ENCODE data around the gene SOS1.
"Not testable (repeated sequence)": the region's sequence is repeated elsewhere in the genome, so short reads cannot be mapped to it uniquely, and the experiment has no call there.

SOS1 gene

DNA sequence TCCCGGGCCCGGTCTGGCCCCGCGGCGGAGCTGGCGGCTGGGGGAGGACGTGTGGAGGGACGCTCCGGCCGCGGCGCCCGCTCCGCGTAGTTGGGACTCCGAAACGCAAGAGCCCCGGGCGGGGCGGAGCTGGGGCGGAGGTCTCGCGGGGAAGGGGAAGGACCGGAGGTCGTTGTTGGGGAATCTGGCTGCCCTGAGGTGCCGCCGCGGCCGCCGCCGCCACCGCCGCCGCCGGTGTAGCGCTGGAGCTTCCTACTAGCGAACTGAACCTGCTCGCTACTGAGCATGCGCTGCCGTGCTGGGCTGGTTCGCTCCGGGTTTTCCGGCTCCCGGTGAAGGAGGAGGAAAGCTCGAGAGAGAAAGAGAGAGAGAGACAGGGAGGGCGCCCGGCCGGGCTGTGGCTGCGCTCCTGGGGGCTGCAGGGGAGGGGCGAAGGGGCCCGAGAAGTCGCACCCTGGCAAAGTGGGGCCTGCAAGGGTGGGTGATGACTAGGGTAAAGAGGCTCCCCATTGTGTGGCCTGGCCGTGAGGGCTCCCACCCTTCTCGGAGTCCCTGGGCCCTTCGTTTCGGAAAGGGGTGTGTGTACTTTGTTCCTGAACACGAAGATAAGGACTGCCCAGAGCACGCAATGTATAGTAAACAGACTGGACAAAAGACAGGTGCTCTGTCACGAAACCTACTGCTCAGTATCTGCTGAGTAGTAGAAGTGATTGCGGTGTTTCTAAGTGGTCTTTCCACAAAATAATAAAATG, at the start of gene SOS1:
Gene SOS1, minus strand, starts transcription at position 281 of the 752 bp plus-strand sequence. CDS start 629 bp downstream, outside the sequence.
- ATAC-seq (peak; percentile 66), DNase-seq (peak; percentile 96)

GRCh38 chr2:39164089-39164488, 43.2 kb upstream of the SOS1 start:
- no peak for DNase-seq
- ATAC-seq = no peak

- DNase-seq (no peak), ATAC-seq (no peak)
These were observed 40.1 kb upstream of the SOS1 start for GRCh38 chr2:39160982-39161381.

DNA sequence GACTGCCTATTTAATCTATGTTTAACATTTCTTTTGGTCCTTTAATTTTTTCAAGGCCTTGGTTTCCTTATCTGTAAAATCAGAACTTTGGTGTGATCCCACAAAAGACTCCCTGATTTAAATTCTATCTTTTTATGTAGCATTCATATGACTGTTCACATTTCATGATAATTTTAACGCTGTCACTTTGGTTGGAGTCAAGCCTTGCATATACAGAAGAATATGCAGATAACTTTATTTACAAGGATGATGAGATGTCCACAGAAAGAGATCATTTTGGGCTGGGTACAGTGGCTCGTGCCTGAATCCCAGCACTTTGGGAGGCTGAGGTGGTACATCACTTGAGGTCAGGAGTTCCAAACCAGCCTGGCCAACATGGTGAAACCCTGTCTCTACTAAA, 38.4 kb upstream of the SOS1 start:
- no peak for DNase-seq
- ATAC-seq = no peak

DNA sequence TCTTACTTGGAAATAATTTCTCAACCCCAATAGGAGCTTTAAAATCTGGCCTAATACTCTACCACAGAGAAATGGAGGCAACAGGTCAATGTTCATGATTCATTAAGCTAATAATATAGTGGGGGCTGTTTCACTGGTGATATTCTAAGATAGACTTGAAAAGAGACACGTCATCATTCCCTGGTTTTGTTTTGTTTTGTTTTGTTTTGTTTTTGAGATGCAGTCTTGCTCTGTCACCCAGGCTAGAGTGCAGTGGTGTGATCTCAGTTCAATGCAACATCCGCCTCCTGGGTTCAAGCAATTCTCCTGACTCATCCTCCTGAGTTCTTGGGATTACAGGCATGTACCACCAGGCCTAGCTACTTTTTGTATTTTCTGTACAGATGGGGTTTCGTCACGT, 37.5 kb upstream of the SOS1 start:
- ATAC-seq (no peak), DNase-seq (no peak)

DNA sequence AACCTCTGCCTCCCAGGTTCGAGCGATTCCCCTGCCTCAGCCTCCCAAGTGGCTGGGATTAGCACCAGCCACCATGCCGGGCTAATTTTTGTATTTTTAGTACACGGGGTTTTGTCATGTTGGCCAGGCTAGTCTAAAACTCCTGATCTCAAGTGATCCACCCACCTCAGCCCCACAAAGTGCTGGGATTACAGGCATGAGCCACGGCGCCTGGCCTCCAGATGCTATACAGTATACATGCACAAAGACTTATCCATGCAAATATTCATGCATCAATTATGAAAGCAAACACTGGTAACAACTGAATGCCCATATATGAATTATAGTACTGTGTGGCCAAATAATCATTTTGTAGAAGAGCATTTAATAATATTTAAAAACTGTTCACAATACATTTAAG, 36.0 kb upstream of the SOS1 start:
- ATAC-seq = no peak
- DNase-seq = no peak

DNA sequence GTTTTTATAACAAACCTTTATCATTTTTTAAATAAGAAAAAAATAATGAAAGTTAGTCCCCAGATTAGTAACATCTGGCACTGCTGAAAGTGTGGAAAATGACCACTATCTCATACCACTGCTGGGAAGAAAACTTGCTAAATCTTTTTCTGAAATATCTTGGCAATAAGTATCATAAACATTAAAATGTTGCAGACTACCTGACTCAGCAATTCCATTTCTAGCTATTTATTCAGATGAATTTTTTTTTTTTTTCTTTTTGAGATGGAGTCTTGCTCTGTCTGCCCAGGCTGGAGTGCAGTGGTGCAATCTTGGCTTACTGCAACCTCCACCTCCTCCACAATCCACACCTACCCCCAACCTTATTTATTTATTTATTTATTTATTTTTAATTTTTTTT, 35.3 kb upstream of the SOS1 start:
- ATAC-seq (no peak), DNase-seq (no peak)

DNA sequence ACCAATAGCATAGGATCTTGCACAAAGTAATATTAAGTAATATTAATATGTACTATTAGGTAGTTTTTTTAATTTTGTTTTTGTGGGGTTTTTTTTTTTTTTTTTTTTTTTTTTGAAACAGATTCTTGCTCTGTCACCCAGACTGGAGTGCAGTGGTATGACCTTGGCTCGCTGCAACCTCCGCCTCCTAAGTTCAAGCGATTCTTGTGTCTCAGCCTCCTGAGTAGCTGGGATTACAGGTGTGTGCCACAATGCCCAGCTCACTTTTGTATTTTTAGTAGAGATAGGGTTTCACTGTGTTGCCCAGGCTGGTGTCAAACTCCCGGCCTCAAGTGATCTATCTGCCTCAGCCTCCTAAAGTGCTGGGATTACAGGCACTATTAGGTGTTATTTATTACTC, 34.7 kb upstream of the SOS1 start:
- ATAC-seq, DNase-seq: not testable (repeated sequence)

DNA sequence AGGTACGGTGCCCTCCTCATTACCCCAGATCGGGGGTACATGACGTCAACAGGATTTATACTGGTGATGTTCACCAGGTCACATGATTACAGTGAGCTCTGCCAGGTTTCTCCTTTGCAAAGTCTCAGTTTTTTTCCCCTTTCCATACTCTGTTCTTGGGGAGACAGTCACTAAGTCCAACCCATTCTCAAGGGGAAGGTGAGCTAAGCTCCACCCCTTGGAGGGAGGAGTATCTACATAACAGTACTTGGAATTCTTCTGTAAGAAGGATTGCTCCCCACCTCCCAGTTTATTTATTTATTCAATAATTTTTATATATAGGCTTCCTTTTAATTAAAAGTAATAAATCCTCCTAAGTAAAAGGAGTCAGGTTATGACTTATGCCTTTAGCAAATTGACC, 34.1 kb upstream of the SOS1 start:
- no peak for ATAC-seq
- no peak for DNase-seq

- ATAC-seq (no peak), DNase-seq (no peak)
These were observed 32.5 kb upstream of the SOS1 start for GRCh38 chr2:39153312-39153711.

DNA sequence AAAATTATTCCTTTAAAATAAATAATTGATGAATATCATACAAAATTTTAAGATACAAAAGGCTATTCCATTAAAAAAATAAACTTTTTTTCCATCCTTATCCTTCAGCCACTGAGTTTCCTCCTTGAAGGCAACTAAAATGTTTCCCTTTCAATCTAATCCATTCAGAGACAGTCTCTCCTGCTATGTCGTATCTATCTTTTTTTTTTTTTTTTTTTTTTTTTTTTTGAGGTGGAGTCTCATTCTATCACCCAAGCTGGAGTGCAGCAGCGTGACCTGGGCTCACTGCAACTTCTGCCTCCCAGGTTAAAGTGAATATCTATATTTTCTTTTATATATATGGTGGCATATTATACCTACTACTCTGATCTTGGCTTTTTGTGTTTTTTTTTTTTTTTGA, 31.7 kb upstream of the SOS1 start:
- no peak for ATAC-seq

GRCh38 chr2:39150890-39151497, 30.1 kb upstream of the SOS1 start:
- DNase-seq = no peak
- ATAC-seq = no peak

More for the DNA sequence above, 31.7 kb upstream of the SOS1 start:
- DNase-seq = no peak

- ATAC-seq (no peak), DNase-seq (no peak)
These were observed 29.3 kb upstream of the SOS1 start for GRCh38 chr2:39150102-39150562.

GRCh38 chr2:39146630-39147029, 25.8 kb upstream of the SOS1 start:
- DNase-seq (no peak), ATAC-seq (no peak)

GRCh38 chr2:39145906-39146421, 25.1 kb upstream of the SOS1 start:
- ATAC-seq (no peak), DNase-seq (no peak)

DNA sequence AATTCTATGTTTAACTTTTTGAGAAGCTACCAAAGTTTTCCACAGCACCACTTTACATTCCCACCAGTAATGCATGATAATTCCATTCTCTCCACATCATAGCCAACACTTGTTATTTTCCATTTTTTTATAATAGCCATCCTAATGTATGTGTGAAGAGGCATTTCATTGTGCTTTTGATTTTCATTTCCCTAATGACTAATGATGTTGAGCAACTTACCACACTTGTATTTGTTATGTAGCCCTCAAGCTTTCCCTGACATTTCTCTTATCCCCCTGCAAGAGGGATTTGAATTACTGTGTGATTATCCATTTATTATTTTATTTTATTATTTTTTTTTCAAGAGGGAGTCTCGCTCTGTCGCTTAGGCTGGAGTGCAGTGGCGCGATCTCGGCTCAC, 23.6 kb upstream of the SOS1 start:
- ATAC-seq (no peak), DNase-seq (no peak)

GRCh38 chr2:39142904-39143605, 22.2 kb upstream of the SOS1 start:
- no peak for ATAC-seq
- DNase-seq = no peak

- DNase-seq (no peak), ATAC-seq (no peak)
These were observed 20.8 kb upstream of the SOS1 start for GRCh38 chr2:39141334-39142271.

DNA sequence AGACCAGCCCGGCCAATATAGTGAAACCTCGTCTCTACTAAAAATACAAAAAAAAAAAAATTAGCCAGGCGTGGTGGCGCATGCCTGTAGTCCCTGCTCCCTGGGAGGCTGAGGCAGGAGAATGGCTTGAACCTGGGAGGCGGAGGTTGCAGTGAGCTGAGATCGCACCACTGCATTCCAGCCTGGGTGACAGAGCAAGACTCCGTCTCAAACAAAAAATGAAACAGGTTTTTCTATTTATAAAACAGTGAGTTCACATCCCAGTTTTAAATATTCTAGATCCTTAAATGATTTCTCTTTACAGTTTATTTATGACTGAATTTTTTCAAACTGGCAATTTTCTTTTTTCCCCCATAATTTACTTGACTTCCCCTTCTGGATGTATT, 20.1 kb upstream of the SOS1 start:
- not testable (repeated sequence) for ATAC-seq, DNase-seq

DNA sequence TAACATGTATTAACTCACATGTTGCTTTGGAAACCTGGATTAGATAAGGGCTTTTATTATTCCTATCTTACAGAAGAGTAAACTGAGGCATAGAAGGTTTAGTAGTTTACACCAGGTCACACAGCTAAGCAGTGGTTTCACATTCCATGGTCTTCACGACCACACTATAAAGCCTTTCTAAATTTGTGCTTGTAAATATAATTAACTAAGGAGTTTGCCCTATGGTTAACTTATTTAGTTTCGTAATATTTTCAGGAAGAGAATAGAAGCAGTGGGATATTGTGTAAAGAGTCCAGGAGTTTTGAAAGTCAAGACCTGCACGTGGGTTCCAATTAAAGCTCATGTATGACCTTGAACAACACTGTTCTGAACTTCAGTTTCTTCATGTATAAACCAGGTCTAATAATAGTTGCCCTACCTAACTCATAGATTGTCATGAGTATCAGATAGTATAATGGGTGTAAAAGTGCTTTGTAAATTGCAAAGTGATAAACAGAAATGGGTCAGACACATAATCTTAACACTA, 19.5 kb upstream of the SOS1 start:
- no peak for DNase-seq
- no peak for ATAC-seq

- DNase-seq (no peak), ATAC-seq (no peak)
These were observed 18.8 kb upstream of the SOS1 start for GRCh38 chr2:39139511-39140237.

All from stimulated activated naive CD8-positive, alpha-beta T cell treated with anti-CD3 and anti-CD28 coated beads, Interleukin-15, Interleukin-2, amounts not matched to agents 100 U/mL and 50 U/mL, for 24 hours (primary cell).